ENCODE measurements around the gene DDN.

GRCh38 chr12:48990552-48990951, 8.6 kb downstream of the DDN start:
- TF ChIP-seq GATA3 (IDR thresholded peaks at IDR 0.05; ENCODE audit: low read depth, low read length) (no peak), GATA2 (IDR thresholded peaks at IDR 0.05; ENCODE audit: low read depth, low read length) (no peak)

All from SH-SY5Y (cell line).